ENCODE data around the gene COPA.
"Not testable (repeated sequence)": the region's sequence is repeated elsewhere in the genome, so short reads cannot be mapped to it uniquely, and the experiment has no call there.

DNA sequence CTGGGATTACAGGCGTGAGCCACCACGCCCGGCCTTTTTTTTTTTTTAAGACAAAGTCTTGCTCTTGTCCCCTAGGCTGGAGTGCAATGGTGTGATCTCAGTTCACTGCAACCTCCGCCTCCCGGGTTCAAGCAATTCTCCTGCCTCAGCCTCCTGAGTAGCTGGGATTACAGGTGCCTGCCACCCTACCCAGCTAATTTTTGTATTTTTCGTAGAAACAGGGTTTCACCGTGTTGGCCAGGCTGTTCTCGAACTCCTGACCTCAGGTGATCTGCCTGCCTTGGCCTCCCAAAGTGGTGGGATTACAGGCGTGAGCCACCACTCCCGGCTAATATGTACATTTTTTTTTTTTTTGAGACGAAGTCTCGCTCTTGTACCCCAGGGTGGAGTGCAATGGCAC, 55.3 kb downstream of the COPA start:
- not testable (repeated sequence) for TF ChIP-seq EZH2 (IDR thresholded peaks at IDR 0.05; ENCODE audit: borderline replicate concordance, low read depth, low read length, severe bottlenecking); POLR2A (IDR thresholded peaks at IDR 0.05; ENCODE audit: low read depth, low read length); POLR2AphosphoS5 (IDR thresholded peaks at IDR 0.05; ENCODE audit: insufficient read depth, low read depth, low read length); JUN (IDR thresholded peaks at IDR 0.05; ENCODE audit: borderline replicate concordance, insufficient read depth, insufficient read length, low read depth); FOS (IDR thresholded peaks at IDR 0.05; ENCODE audit: borderline replicate concordance, insufficient read depth, low read length); MYC (IDR thresholded peaks at IDR 0.05; ENCODE audit: low read depth, low read length)
- TF ChIP-seq, protein P1, sequence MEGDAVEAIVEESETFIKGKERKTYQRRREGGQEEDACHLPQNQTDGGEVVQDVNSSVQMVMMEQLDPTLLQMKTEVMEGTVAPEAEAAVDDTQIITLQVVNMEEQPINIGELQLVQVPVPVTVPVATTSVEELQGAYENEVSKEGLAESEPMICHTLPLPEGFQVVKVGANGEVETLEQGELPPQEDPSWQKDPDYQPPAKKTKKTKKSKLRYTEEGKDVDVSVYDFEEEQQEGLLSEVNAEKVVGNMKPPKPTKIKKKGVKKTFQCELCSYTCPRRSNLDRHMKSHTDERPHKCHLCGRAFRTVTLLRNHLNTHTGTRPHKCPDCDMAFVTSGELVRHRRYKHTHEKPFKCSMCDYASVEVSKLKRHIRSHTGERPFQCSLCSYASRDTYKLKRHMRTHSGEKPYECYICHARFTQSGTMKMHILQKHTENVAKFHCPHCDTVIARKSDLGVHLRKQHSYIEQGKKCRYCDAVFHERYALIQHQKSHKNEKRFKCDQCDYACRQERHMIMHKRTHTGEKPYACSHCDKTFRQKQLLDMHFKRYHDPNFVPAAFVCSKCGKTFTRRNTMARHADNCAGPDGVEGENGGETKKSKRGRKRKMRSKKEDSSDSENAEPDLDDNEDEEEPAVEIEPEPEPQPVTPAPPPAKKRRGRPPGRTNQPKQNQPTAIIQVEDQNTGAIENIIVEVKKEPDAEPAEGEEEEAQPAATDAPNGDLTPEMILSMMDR (IDR thresholded peaks at IDR 0.05; ENCODE audit: extremely low read depth in 1 of 2, insufficient read depth in 1 of 2, low read depth in 1 of 2, low read length in 2 of 2): not testable (repeated sequence)
- TF ChIP-seq, protein P2, sequence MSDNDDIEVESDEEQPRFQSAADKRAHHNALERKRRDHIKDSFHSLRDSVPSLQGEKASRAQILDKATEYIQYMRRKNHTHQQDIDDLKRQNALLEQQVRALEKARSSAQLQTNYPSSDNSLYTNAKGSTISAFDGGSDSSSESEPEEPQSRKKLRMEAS (IDR thresholded peaks at IDR 0.05; ENCODE audit: insufficient read depth, insufficient read length): not testable (repeated sequence)

All from endothelial cell of umbilical vein (primary cell).